Stimulated activated CD4-positive, alpha-beta T cell treated with anti-CD3 and anti-CD28 coated beads, Interleukin-15, amount 100 ng/mL, for 1 hour (primary cell): ENCODE results near the gene GARNL3.

ENCODE experiments used
- DNase-seq, 2 donors: peaks; one replicate each; pipeline ENCODE4 v3.0.0-alpha.2; 2020; ENCODE audit warnings: low read depth in 1 of 2, low spot score in 1 of 2

The GARNL3 gene

GRCh38 chr9:127305838-127306226, 41.3 kb downstream of the GARNL3 start:
- DNase-seq, result no peak

- no peak for DNase-seq
These were observed 43.2 kb downstream of the GARNL3 start for GRCh38 chr9:127307802-127308201.

GRCh38 chr9:127308652-127309434, 44.3 kb downstream of the GARNL3 start:
- no peak for DNase-seq

GRCh38 chr9:127309715-127310114, 45.1 kb downstream of the GARNL3 start:
- no peak for DNase-seq

- no peak for DNase-seq
These were observed 46.7 kb downstream of the GARNL3 start for GRCh38 chr9:127311239-127311741.

- DNase-seq, result no peak
These were observed 48.5 kb downstream of the GARNL3 start for GRCh38 chr9:127313042-127313560.

- DNase-seq, result no peak
These were observed 50.3 kb downstream of the GARNL3 start for GRCh38 chr9:127314911-127315310.

- no peak for DNase-seq
These were observed 52.2 kb downstream of the GARNL3 start for GRCh38 chr9:127316586-127317323.

- DNase-seq, result no peak
These were observed 54.1 kb downstream of the GARNL3 start for GRCh38 chr9:127318651-127319167.

GRCh38 chr9:127319366-127320114, 55.0 kb downstream of the GARNL3 start:
- no peak for DNase-seq

- no peak for DNase-seq
These were observed 55.5 kb downstream of the GARNL3 start for GRCh38 chr9:127320115-127320378.

- no peak for DNase-seq
These were observed 58.8 kb downstream of the GARNL3 start for GRCh38 chr9:127323393-127323792.

- no peak for DNase-seq
These were observed 65.9 kb downstream of the GARNL3 start for GRCh38 chr9:127330501-127330900.

GRCh38 chr9:127333221-127334064, 68.9 kb downstream of the GARNL3 start:
- DNase-seq, result no peak

GRCh38 chr9:127334725-127335124, 70.2 kb downstream of the GARNL3 start:
- no peak for DNase-seq

GRCh38 chr9:127336086-127336485, 71.5 kb downstream of the GARNL3 start:
- DNase-seq, result no peak

- DNase-seq, result no peak
These were observed 72.2 kb downstream of the GARNL3 start for GRCh38 chr9:127336506-127337352.

GRCh38 chr9:127340721-127341120, 76.1 kb downstream of the GARNL3 start:
- no peak for DNase-seq

GRCh38 chr9:127341152-127341551, 76.6 kb downstream of the GARNL3 start:
- DNase-seq, result no peak
